Astrocyte (in vitro differentiated cells and primary cell): ENCODE measurements around the gene XPO6. TPM values are rescaled to one million over a fixed set of nuclear protein-coding genes. Genes with fewer than 3 reads are reported as not detected.
A peak's percentile ranks its signal among the peaks of the same experiment; 100 is the strongest.

ENCODE experiments used
- DNase-seq: peaks from one replicate; pipeline ENCODE4 v3.0.0-alpha.2; 2010; ENCODE audit warnings: low read depth
- FAIRE-seq: peaks from 2 replicates; lab custom pipeline; 2011; peaks lifted over from hg19 to GRCh38; lab: Jason Lieb, UNC
- H2AFZ ChIP-seq: 2 replicates; pipeline ENCODE4 v1.6.0; 2012; ENCODE audit warnings: low read depth, low read length, inconsistent platforms
- H3K27ac ChIP-seq: 2 replicates; pipeline ENCODE4 v1.5.1; 2011; ENCODE audit warnings: low read depth, low read length, inconsistent platforms
- H3K27me3 ChIP-seq: 2 replicates; pipeline ENCODE4 v1.6.0; 2011; ENCODE audit warnings: low read length, inconsistent platforms; ENCODE audit not compliant: insufficient read depth
- H3K36me3 ChIP-seq: 2 replicates; pipeline ENCODE4 v1.5.1; 2011; ENCODE audit warnings: low read length, inconsistent platforms; ENCODE audit not compliant: insufficient read depth
- H3K4me1 ChIP-seq: 2 replicates; pipeline ENCODE4 v1.5.1; 2011; ENCODE audit warnings: low read length, inconsistent platforms; ENCODE audit not compliant: insufficient read depth
- H3K4me2 ChIP-seq: 2 replicates; pipeline ENCODE4 v1.6.0; 2012; ENCODE audit warnings: low read length, inconsistent platforms
- H3K4me3 ChIP-seq: 2 replicates; pipeline ENCODE4 v1.5.1; 2011; ENCODE audit warnings: low read depth, mild to moderate bottlenecking, low read length, inconsistent platforms; ENCODE audit not compliant: insufficient read depth
- H3K79me2 ChIP-seq: 2 replicates; pipeline ENCODE4 v1.6.0; 2012; ENCODE audit warnings: mild to moderate bottlenecking, low read length, inconsistent platforms; ENCODE audit not compliant: insufficient read depth
- H3K9ac ChIP-seq: 2 replicates; pipeline ENCODE4 v1.6.0; 2012; ENCODE audit warnings: mild to moderate bottlenecking, low read length, inconsistent platforms
- H3K9me3 ChIP-seq: 2 replicates; pipeline ENCODE4 v1.5.1; 2012; ENCODE audit warnings: low read depth, mild to moderate bottlenecking, low read length, inconsistent platforms; ENCODE audit not compliant: insufficient read depth
- H4K20me1 ChIP-seq: 2 replicates; pipeline ENCODE4 v1.6.0; 2012; ENCODE audit warnings: low read length, inconsistent platforms; ENCODE audit not compliant: insufficient read depth
- H3K27ac Mint-ChIP-seq: one replicate; pipeline ENCODE4 v1.8.0; 2021; ENCODE audit warnings: mild to moderate bottlenecking, mixed read lengths; ENCODE audit not compliant: unreplicated experiment
- H3K27me3 Mint-ChIP-seq: one replicate; pipeline ENCODE4 v1.8.0; 2021; ENCODE audit warnings: low read depth, mixed read lengths; ENCODE audit not compliant: unreplicated experiment
- H3K36me3 Mint-ChIP-seq: one replicate; pipeline ENCODE4 v1.8.0; 2021; ENCODE audit warnings: low read depth, mixed read lengths; ENCODE audit not compliant: unreplicated experiment
- H3K4me1 Mint-ChIP-seq: one replicate; pipeline ENCODE4 v1.8.0; 2021; ENCODE audit warnings: low read depth, mixed read lengths; ENCODE audit not compliant: unreplicated experiment
- H3K4me3 Mint-ChIP-seq: one replicate; pipeline ENCODE4 v1.8.0; 2021; ENCODE audit warnings: mild to moderate bottlenecking, moderate library complexity, mixed read lengths; ENCODE audit not compliant: unreplicated experiment
- H3K9me3 Mint-ChIP-seq: one replicate; pipeline ENCODE4 v1.8.0; 2021; ENCODE audit warnings: mild to moderate bottlenecking, mixed read lengths; ENCODE audit not compliant: unreplicated experiment
- CTCF ChIP-seq: IDR thresholded peaks from 2 replicates; pipeline ENCODE4 v1.5.1; 2011; ENCODE audit warnings: low read depth, mild to moderate bottlenecking, inconsistent platforms, low read length, moderate library complexity; ENCODE audit not compliant: insufficient read depth
- EZH2 ChIP-seq: IDR thresholded peaks from 2 replicates; pipeline ENCODE4 v1.6.1; 2012; ENCODE audit warnings: mild to moderate bottlenecking, low read length, inconsistent platforms; ENCODE audit not compliant: insufficient read depth
- total RNA-seq: library from RNA; stranded (reverse); gene quantifications from 2 replicates; pipeline ENCODE4 v1.2.1, GENCODE V29; 2021

XPO6 gene
- total RNA-seq, 1 donor from 2014 or later, result 135 TPM

- Histone ChIP-seq H3K27me3 (no peaks in the 10 kb centered on the region), H3K4me2 (peak overlapping the region; percentile 94), H3K36me3 (peaks cover 11% of the 10 kb centered on the region), H2AFZ (peak overlapping the region; percentile 73), H3K9ac (peak overlapping the region; percentile 92), H3K27ac (peak overlapping the region; percentile 89), H3K4me3 (peak overlapping the region; percentile 75), H3K79me2 (peaks cover 55% of the 10 kb centered on the region), H3K9me3 (no peaks in the 10 kb centered on the region), H3K4me1 (peaks cover 14% of the 10 kb centered on the region), H4K20me1 (peaks cover 45% of the 10 kb centered on the region)
- Mint-ChIP-seq H3K27me3 (no peaks in the 10 kb centered on the region), H3K36me3 (peaks cover 9% of the 10 kb centered on the region), H3K4me3 (peak overlapping the region; percentile 93), H3K4me1 (peaks cover 14% of the 10 kb centered on the region), H3K9me3 (no peaks in the 10 kb centered on the region), H3K27ac (no peak overlapping the region)
- DNase-seq (peak; percentile 41), FAIRE-seq (no peak)
- TF ChIP-seq CTCF (no peak), EZH2 (no peak)
These were observed 681 bp downstream of the XPO6 start for GRCh38 chr16:28210979-28211588.

- Mint-ChIP-seq H3K27ac (peak overlapping the region; percentile 20), H3K9me3 (no peaks in the 10 kb centered on the region)
- peak overlapping the region; percentile 92 for H3K9ac ChIP-seq
These were observed 1.5 kb downstream of the XPO6 start for GRCh38 chr16:28210264-28210663.

More at GRCh38 chr16:28210264-28210663, 1.5 kb downstream of the XPO6 start:
- Mint-ChIP-seq H3K36me3 (peaks cover 9% of the 10 kb centered on the region), H3K4me3 (peak overlapping the region; percentile 93), H3K27me3 (no peaks in the 10 kb centered on the region), H3K4me1 (peaks cover 14% of the 10 kb centered on the region)
- H3K36me3 ChIP-seq, result peaks cover 12% of the 10 kb centered on the region
- no peak for DNase-seq
- peak overlapping the region; percentile 89 for H3K27ac ChIP-seq
- peaks cover 14% of the 10 kb centered on the region for H3K4me1 ChIP-seq
- peaks cover 63% of the 10 kb centered on the region for H3K79me2 ChIP-seq
- no peak overlapping the region for H2AFZ ChIP-seq
- no peak for FAIRE-seq
- peak overlapping the region; percentile 75 for H3K4me3 ChIP-seq
- peak overlapping the region; percentile 94 for H3K4me2 ChIP-seq
- TF ChIP-seq EZH2, result no peak
- no peak for TF ChIP-seq CTCF
- no peaks in the 10 kb centered on the region for H3K27me3 ChIP-seq
- H4K20me1 ChIP-seq, result peaks cover 53% of the 10 kb centered on the region
- H3K9me3 ChIP-seq, result no peaks in the 10 kb centered on the region
